ENCODE results near the gene COMT.

GRCh38 chr22:19976671-19977070 is 35.1 kb downstream of the COMT start:
- TF ChIP-seq CTCF (IDR thresholded peaks at IDR 0.05) (no peak), POLR2A (IDR thresholded peaks at IDR 0.05) (no peak)

Data from Peyer's patch (tissue), 4 donors.